GM13977 (cell line): Measurements from ENCODE around the gene EIF4A2.
A peak's percentile ranks its signal among the peaks of the same experiment; 100 is the strongest.

Experiments
- DNase-seq: peaks from one replicate; pipeline ENCODE4 v3.0.0; 2012; ENCODE audit warnings: low spot score
- CTCF ChIP-seq: IDR thresholded peaks from 2 replicates; pipeline ENCODE4 v1.5.1; 2012; ENCODE audit warnings: mild to moderate bottlenecking, control low read depth; ENCODE audit not compliant: insufficient read depth; ENCODE audit errors: extremely low read depth, missing control alignments
- in situ Hi-C: fragments of 300-500 bp; cut with MboI; formaldehyde crosslinking; loops from one replicate; pipeline ENCODE4 v1.12.0; 2022; ENCODE audit warnings: low sequenced_read_pairs, low pct_unique_long_range_greater_than_20kb, mixed read lengths, inconsistent platforms; ENCODE audit not compliant: unreplicated experiment

The EIF4A2 gene

GRCh38 chr3:186760897-186761447, 22.4 kb upstream of the EIF4A2 start:
- no peak for DNase-seq
- TF ChIP-seq CTCF = no peak
- in situ Hi-C loops = no loop called here

- TF ChIP-seq CTCF = peak; percentile 8
- in situ Hi-C loops = no loop called here
- DNase-seq = no peak
Measured at GRCh38 chr3:186772281-186772694, 11.1 kb upstream of the EIF4A2 start.

GRCh38 chr3:186772701-186773417, 10.5 kb upstream of the EIF4A2 start:
- in situ Hi-C loops = no loop called here
- DNase-seq = peak; percentile 82
- TF ChIP-seq CTCF = no peak

DNA sequence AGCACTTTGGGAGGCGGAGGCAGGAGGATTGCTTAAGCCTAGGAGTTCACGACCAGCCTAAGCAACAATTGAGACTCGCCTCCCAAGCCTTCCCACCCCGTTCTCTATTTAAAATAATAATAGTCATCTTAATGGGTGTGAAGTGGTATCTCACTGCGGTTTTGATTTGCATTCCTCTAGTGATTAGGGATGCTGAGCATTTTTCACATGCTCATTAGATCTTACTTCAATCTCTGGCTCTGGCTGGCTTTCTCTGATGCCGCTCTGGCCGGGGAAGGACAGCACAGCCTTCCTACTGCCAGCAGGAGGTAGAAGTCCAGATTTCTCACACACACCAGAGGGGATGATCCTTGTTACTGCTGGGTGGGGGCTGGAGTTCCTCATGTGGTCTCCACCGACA, 7.4 kb upstream of the EIF4A2 start:
- no peak for TF ChIP-seq CTCF
- DNase-seq = no peak
- in situ Hi-C loops = no loop called here

- TF ChIP-seq CTCF = no peak
- in situ Hi-C loops = no loop called here
- DNase-seq = no peak
Measured at GRCh38 chr3:186779204-186779603, 4.2 kb upstream of the EIF4A2 start.

- in situ Hi-C loops = no loop called here
- peak; percentile 57 for DNase-seq
- no peak for TF ChIP-seq CTCF
Measured at GRCh38 chr3:186782542-186783057, 777 bp upstream of the EIF4A2 start.
